Skin epidermis (tissue), 12 donors: Measurements from ENCODE around the gene DGKD.
"Not testable (repeated sequence)": the region's sequence is repeated elsewhere in the genome, so short reads cannot be mapped to it uniquely, and the experiment has no call there.

Source experiments
- H3K27ac ChIP-seq, 21 experiments: fragments of 200-600 bp; sonication (generic) in 11 of 21; one replicate each; pipeline ENCODE4 v1.5.0; 2020; ENCODE audit warnings: mild to moderate bottlenecking in 3 of 21, inconsistent platforms in 2 of 21, moderate library complexity in 2 of 21
- H3K4me3 ChIP-seq, 7 experiments: fragments of 200-600 bp; sonication (generic) in 2 of 7; one replicate each; pipeline ENCODE4 v1.5.0; 2020; ENCODE audit warnings: inconsistent platforms in 2 of 7, mild to moderate bottlenecking in 2 of 7, moderate library complexity in 1 of 7

DGKD gene

DNA sequence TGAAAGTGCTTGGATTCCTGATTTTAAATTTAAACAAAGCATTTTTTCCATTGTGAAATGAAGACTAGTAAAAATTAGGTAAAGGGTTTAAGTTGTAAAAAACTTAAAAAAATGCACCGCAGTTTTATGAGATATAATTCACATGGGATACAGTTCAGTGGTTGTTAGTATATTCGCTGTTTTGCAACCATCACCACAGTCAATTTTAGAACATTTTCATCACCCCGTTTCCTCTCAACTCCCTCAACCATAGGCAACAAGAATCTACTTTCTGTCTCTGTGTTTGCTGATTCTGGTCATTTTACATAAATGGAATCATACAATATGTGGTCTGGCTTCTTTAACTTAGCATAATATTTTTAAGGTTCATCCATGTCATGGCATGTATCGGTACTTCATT is 4.0 kb downstream of the DGKD start:
- Histone ChIP-seq H3K4me3 (no peak overlapping the region), H3K27ac (no peak overlapping the region)

GRCh38 chr2:233358947-233359346 is 4.7 kb downstream of the DGKD start:
- no peak overlapping the region for H3K4me3 ChIP-seq
- no peak overlapping the region for H3K27ac ChIP-seq

DNA sequence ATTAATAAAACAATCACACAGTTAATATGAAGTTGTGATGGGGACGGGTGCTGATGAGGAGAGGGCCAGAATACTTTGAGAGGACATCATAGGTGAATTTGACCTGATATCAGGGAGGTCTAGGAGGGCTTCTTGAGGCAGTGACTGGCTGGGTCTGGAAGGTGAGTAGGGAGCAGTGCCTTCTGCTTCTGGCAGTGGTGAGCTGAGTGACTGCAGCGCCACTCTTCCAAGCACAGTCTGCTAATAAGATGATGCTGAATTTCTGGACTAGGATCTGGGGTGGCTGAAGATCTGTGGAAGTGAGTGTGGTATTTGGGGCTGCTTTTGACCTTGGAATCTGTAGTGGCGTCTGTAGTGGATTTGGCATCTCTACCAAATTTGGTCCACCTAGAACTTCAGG is 5.5 kb downstream of the DGKD start:
- Histone ChIP-seq H3K4me3 (no peak overlapping the region), H3K27ac (no peak overlapping the region)

DNA sequence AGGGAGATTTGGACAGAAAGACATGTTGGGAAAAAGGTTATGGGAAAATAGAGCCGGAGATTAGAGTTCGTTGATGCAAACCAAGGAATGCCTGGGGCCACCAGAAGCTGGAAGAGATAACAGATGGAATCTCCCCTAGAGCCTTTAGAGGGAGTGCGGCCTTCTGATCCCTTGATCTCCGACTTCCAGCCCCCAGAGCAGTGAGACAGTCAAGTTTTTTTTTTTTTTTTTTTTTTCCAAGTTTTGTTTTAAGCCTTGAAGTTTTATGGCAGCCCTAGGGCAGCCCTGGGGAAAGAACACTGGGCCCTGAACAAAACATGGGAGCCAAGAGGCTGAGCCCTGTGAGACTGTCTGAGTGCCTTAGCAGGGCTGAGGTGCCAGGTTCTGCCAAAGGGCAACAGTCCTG is 6.5 kb downstream of the DGKD start:
- H3K27ac ChIP-seq = no peak overlapping the region
- no peak overlapping the region for H3K4me3 ChIP-seq

DNA sequence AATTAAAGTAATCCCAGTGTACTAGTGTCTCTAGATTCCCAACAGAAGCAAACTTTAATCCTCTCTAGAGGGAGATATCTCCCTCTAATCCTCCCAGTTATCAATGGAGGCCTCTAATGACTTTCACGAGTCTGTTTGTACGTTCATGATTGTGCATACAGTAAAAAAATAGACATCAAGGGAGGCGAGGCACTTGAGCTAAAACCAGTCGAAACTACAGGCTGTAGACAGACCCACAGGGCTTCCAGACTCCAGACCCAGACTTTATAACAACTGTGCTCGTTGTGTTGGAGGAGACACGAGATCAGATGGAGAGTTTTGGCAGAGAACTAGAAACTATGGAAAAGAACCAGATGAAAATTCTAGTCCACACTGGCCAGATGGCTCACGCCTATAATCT is 7.0 kb downstream of the DGKD start:
- H3K27ac ChIP-seq = no peak overlapping the region

DNA sequence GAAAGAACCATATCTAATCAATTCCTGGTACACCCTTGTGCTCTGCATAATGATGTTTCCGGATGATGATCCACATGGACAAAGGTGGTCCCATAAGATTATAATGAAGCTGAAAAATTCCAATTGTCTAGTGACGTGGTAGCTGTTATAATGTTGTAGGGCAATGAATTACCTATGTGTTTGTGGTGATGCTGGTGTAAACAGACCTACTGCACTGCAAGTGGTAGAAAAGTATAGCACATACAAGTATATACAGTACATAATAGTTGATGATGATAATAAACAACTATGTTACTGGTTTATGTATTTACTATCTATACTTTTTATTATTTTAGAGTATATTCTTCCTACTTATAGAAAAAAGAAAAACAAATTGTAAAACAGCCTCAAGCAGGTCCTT is 8.4 kb downstream of the DGKD start:
- no peak overlapping the region for H3K4me3 ChIP-seq
- H3K27ac ChIP-seq = no peak overlapping the region

More for the DNA sequence above, 7.0 kb downstream of the DGKD start:
- H3K4me3 ChIP-seq = no peak overlapping the region

DNA sequence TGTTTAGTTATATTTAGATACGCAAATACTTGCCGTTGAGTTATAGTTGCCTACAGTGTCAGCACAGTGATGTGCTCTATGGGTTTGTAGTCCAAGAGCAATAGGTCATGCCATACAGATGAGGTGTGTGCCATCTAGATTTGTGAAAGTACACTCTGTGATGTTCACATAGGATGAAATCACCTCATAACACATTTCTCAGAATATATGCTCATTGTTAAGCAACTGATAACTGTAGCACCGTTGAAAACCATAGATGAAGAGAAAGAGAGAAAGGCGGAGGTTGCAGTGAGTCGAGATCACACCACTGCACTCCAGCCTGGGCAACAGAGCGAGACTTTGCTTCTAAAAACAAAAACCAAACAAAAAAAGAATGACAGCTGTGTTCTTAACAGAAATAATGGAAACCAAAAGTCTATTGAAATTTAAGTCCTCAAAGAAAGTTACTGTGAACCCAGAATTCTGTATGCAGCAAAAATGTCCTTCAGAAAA is 9.5 kb downstream of the DGKD start:
- Histone ChIP-seq H3K27ac (no peak overlapping the region), H3K4me3 (no peak overlapping the region)

DNA sequence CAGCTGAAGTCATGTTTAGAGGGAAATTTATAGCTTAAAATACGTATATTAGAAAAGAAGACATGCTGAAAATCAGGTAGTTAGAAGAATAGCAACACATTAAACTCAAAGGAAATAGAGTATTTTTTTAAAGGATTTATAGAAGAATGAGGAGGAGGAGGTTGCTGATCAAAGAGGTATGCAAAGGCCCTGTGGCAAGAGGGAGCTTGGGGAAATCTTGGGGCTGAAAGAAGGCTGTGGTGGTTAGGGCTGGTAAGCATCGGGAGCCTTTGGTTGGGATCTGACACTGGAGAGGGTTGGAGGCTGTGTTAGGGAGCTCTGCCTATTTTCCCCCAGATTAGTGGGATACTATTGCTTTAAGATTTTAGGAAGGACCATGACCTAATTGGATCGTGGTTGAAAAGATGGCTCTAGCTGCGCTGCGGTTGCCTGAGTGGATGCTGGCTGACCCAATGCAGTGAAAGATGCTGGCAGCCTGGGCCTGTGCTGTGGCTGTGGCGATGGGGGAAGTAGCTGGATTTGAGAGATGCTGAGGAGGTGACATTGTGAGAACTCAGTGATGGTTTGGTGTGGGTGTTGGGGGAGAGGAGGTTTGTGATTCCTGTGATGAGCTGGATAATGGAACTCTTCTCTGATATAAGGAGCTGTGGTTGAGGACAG is 11.7 kb downstream of the DGKD start:
- no peak overlapping the region for H3K4me3 ChIP-seq
- no peak overlapping the region for H3K27ac ChIP-seq

DNA sequence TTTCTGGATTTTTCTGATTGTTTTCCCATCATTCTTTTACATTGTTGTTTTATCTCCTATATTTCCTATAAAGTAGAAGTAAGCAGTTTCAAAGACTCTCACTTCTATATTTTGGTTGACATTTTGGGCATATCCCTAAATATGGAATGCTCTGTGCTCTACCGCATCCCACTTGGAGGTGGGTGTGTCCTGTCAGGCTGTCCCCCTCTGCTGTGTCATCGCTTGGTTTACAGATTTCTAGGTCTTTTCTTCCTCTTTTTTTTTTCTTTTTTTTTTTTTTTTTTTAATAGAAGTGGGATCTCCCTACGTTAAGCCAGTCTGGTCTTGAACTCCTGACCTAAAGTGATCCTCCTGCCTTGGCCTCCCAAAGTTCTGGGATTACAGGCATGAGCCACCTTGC is 13.3 kb downstream of the DGKD start:
- no peak overlapping the region for H3K4me3 ChIP-seq
- H3K27ac ChIP-seq = no peak overlapping the region

DNA sequence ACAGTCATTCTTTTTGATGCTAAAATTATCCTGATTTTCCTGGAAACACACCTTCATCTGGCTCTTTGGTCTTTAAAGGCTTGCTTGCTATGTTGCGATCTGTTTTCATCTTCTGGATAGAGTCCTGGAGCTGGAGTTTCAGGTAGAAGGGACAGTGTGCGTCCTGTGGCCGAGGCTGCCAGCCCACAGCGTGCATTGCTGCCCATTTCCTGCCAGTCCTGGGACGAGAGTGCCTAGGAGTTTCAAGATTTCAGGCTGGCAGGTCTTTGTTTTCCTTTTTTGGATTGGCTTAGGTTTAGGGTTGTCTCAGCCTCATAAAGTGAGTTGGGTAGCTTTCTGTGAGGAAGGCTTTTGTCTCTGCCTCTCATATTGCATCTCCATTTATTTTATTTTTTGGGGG is 14.5 kb downstream of the DGKD start:
- no peak overlapping the region for H3K4me3 ChIP-seq
- no peak overlapping the region for H3K27ac ChIP-seq

DNA sequence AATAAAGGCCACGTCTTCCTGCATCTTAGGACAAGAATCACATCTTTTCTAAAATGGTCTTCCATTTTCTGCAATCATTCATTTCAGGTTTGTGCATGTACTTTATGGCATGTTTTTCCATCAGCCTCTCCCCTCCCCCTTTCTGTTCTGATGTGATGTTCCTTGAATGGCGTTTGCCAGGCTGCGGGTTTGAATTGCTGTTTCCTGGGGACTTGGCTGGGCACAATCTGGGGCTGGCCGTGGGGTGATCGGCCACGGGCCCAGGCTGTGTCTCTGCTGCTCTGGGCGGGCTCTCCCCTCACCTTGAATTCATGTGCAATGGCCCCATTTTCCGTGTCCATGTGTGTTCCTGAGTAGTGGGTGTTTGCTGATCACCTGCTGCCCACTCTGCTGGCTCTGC is 15.2 kb downstream of the DGKD start:
- Histone ChIP-seq H3K4me3 (no peak overlapping the region), H3K27ac (no peak overlapping the region)

- H3K27ac ChIP-seq = no peak overlapping the region
- H3K4me3 ChIP-seq = no peak overlapping the region
Observed at GRCh38 chr2:233369897-233370685, 15.8 kb downstream of the DGKD start.

DNA sequence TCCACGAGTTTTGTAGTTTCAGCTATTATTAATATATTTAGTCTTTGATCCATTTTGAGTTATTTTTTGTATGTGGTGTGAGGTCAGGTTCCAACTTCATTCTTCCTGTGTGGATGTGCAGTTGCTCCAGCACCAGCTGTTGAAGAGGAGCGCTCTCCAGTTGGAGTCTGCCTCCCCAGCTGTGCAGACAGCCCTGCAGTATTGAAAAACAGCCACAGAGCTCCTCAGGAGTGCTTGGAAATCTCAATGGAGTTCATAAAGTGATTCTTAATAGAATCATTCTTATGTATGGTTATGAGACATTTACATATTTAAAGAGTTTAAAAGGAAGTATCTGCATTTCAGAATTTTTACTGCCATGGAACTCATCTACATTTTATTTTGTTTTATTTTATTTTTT is 17.3 kb downstream of the DGKD start:
- Histone ChIP-seq H3K4me3 (no peak overlapping the region), H3K27ac (no peak overlapping the region)

DNA sequence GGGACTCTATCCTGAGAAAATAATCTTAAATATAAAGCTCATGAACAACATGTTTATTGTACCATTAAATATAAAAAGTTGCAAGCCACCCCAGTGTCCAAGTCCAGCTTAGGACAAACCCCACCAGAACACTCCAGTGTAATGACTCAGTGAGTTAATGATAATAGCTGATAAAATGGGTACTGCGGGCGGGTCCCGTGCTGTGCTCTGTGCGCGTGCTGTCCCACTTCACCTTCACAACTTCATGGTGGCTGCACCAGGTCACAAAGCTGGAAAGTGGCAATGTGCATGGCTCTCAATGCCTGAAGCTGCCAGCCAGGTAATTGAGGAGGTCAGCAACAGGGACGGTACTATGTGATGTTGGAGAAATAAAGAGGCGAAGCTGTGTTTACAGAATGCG is 18.6 kb downstream of the DGKD start:
- no peak overlapping the region for H3K27ac ChIP-seq
- H3K4me3 ChIP-seq = no peak overlapping the region

DNA sequence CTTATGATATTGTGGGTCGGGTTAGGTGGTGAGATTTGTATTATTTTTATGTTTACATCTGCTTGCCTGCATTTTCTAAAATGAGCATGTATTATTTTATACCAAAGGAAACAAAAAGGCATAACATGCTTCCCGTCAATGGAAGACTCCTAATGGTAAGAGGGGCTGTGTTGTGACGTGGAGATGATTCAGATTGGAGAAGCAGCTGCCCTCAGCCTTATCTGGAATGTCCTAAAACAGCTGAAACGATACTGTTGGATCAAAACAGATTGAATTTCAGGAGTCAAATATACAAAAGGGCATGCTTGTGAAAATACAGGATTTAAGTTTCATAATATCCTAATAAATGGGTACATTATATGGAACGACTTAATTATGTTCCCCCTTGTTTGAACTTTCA is 19.0 kb downstream of the DGKD start:
- no peak overlapping the region for H3K4me3 ChIP-seq
- H3K27ac ChIP-seq = no peak overlapping the region

- not testable (repeated sequence) for H3K27ac ChIP-seq, H3K4me3 ChIP-seq
Observed at GRCh38 chr2:233374776-233375175, 20.5 kb downstream of the DGKD start.

DNA sequence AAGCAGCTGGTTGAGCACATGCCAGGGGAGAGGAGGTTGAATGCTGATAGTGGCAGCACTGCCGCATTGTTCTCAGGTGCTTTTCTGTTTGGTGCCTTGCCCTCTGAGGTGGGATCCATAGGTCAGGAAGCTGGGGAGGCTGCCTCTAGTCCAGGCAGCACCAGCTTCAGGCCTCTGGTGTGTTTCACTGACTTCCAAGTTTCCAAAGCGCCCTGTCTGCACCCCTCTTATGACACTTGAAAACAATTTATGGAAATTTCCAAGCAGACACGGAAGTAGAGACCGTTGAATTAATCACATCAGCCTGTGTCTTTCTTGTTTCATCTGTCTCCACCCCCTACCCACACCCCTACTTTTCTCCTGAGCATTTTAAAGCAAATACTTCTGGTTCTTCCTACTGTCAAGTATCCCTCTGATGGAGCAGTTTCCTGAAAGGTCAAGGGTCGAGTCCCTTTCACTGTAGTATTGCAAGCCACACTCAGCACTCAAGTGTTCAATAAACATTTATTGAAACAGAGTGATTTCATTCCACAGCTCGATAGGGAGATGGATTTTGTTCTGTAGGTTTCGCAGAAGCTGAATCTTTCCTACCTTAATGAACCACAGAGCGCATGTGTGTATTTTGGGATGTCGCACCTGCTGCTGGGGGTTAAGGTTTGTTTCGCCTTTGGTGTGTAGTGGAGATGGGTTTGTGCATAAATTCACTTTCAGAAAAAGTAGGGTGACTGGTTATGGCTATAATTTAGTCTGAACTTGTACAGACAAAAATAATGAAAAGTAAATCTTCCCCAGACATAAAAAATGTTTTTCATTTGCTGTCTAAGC is 21.4 kb downstream of the DGKD start:
- Histone ChIP-seq H3K4me3 (no peak overlapping the region), H3K27ac (no peak overlapping the region)

DNA sequence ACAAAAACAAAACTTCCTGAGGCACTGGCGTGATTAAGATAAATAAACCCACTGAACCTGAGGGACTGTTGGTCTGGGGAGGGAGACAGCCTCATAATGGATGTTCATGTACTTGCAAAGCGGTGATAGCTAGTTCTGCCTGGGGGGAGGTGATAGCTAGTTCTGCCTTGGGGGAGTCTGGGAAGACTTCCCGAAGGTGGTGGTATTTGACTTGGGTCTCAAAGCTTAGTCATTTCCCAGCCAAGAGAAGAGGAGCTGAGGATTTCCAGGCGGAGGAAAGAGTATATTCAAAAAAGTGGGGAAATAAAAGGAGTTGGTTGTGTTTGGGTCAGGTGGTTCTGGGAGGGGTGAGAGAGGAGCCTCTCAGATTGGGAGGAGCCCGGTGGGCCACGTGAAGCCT is 24.7 kb downstream of the DGKD start:
- no peak overlapping the region for H3K4me3 ChIP-seq
- H3K27ac ChIP-seq = no peak overlapping the region

DNA sequence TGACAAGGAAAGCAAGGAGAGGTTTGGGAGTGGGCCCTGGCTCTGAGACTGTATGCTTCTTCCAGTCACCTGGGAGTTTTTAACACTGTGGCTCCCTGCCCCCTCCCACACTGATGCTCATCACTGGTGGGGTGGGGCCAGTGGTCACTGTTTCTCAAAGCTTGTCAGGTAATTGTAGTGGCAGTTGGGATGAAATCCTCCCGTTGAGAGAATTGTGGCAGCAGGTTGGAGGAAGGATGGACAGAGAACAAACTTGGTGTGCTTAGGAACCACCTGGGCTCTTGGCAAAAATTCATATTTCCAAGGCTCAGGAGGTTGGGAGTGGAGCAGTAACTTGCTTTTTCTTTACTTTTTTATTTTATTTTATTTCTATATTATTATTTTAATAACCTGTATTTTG is 25.1 kb downstream of the DGKD start:
- Histone ChIP-seq H3K4me3 (no peak overlapping the region), H3K27ac (no peak overlapping the region)

DNA sequence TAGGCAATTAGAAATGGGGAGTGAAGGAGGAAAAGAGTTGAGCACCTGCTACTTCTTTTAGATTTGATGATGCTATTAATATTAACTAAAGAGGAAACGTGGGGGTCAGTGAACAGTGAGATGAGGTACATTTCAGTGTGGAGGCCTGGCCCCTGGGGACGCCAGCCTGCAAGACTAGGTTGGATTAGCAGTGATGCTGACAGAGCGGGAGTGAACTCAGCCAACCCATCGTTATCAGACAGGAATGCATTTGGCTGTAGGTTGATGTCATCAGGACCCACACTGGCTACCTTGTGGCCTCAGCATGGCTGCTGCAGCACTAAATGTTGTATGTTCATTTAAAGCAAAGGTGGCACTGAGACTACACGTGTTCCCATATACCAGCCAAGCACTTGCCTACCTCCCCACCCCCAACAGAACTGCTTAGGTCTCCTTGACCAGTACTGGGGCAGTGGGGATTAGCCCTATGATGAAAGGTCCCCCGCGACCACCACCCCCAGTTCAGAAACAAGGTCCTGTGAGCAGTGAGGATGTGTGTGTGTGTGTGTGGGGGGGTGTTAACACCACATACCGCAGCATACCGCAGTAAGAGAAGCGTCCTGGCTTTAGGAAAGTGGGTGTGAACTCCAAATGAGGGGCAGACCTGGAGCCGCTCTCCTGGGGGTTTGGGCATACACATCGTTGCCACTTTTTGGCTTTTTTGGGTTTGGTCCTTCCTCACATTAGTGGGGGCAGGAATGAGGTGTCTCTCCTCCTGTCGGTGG is 26.0 kb downstream of the DGKD start:
- no peak overlapping the region for H3K4me3 ChIP-seq
- H3K27ac ChIP-seq = no peak overlapping the region
